HUES64 (cell line): ENCODE results near the gene CTSK.

Experiments used
- H3K27ac ChIP-seq: 2 replicates; pipeline ENCODE4 v1.7.0; 2013; ENCODE audit warnings: low read depth, low read length, inconsistent platforms
- H3K27me3 ChIP-seq: 2 replicates; pipeline ENCODE4 v1.6.1; 2013; ENCODE audit warnings: mild to moderate bottlenecking, low read length; ENCODE audit not compliant: insufficient read depth
- H3K36me3 ChIP-seq: 2 replicates; pipeline ENCODE4 v1.6.1; 2013; ENCODE audit warnings: mild to moderate bottlenecking, low read length; ENCODE audit not compliant: insufficient read depth
- H3K4me1 ChIP-seq: 2 replicates; pipeline ENCODE4 v1.6.1; 2013; ENCODE audit warnings: mild to moderate bottlenecking, low read length, moderate library complexity; ENCODE audit not compliant: insufficient read depth
- H3K4me3 ChIP-seq: 2 replicates; pipeline ENCODE4 v1.5.1; 2013; ENCODE audit warnings: mild to moderate bottlenecking, low read length, moderate library complexity
- H3K9ac ChIP-seq: 2 replicates; pipeline ENCODE4 v1.6.1; 2013; ENCODE audit warnings: mild to moderate bottlenecking, low read depth, low read length
- H3K9me3 ChIP-seq: 2 replicates; pipeline ENCODE4 v1.6.1; 2013; ENCODE audit warnings: low read depth, low read length; ENCODE audit not compliant: insufficient read depth
- WGBS: fragments of 150-250, 120-280 bp; methylation state at CpG from one replicate; pipeline ENCODE4 v1.1.7; 2013; ENCODE audit warnings: missing lambda C conversion rate; 5-methylcytosine and 5-hydroxymethylcytosine counted together

The CTSK gene

DNA sequence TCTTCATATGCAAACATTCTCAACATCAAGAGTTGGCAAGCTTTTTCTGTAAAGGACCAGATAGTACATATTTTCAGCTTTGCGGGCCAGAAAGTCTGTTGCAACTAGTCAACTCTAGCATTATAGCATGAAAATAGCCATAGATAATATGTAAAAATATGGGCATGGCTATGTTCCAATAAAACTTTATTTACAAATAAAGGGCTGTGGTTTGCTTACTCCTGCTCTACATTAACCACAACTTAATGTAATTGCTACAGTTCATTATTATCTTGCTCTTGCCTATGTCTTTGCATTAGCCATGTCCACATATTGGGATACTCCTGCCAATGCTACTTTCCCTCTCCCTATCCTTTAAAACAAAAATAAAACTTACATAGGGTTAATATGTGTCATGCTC is 24.5 kb upstream of the CTSK start:
- Histone ChIP-seq H3K9me3 (no peaks in the 10 kb centered on the region), H3K9ac (no peak overlapping the region), H3K36me3 (peaks cover 93% of the 10 kb centered on the region), H3K4me3 (no peak overlapping the region), H3K4me1 (no peaks in the 10 kb centered on the region), H3K27me3 (no peaks in the 10 kb centered on the region), H3K27ac (no peak overlapping the region)
- 100% methylated on average over 1 of the region's 1 CpG for WGBS

DNA sequence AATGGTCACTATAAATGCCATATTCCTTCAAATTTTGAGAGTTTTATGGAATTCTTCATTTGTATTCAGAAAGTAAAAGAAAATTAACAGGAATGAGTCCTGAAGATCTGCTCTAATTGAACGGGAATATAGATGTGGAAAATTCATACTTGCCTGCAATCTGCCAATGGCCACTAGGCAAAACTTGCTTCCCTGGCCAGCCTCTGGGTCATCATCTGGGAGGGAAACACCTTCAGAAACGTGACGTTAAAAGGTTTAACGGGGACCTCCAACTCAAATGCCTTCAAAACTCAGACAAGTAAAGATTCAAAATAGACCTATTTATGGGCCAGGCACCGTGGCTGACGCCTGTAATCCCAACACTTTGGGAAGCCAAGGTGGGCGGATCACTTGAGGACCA is 21.7 kb upstream of the CTSK start:
- Histone ChIP-seq H3K4me1 (no peaks in the 10 kb centered on the region), H3K9me3 (no peaks in the 10 kb centered on the region), H3K27ac (no peak overlapping the region), H3K36me3 (peaks cover 89% of the 10 kb centered on the region), H3K27me3 (no peaks in the 10 kb centered on the region), H3K9ac (no peak overlapping the region), H3K4me3 (no peak overlapping the region)
- 88% methylated on average over 7 of the region's 7 CpGs for WGBS

DNA sequence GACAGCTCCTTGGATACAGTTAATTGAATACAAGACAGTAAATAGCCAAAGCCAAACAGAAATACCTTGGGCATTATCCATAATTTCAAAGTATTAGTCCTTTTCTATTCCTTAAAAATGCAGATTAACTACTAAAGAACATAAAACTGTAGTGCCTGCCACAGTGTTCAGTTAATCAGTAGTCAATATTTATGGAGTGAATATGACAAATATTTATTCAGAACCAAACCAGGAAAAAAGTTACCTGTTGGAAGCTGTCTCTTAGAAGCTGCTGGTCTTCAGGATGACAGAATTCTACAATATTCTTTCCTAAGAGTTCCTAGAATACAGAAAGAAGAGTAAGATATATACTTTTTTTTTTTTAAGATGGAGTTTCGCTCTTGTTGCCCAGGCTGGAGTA is 18.2 kb upstream of the CTSK start:
- H3K27ac ChIP-seq = no peak overlapping the region
- 91% methylated on average over 1 of the region's 1 CpG for WGBS
- peaks cover 76% of the 10 kb centered on the region for H3K36me3 ChIP-seq
- no peak overlapping the region for H3K4me3 ChIP-seq
- no peaks in the 10 kb centered on the region for H3K27me3 ChIP-seq
- H3K4me1 ChIP-seq = no peaks in the 10 kb centered on the region
- no peaks in the 10 kb centered on the region for H3K9me3 ChIP-seq
- H3K9ac ChIP-seq = no peak overlapping the region

DNA sequence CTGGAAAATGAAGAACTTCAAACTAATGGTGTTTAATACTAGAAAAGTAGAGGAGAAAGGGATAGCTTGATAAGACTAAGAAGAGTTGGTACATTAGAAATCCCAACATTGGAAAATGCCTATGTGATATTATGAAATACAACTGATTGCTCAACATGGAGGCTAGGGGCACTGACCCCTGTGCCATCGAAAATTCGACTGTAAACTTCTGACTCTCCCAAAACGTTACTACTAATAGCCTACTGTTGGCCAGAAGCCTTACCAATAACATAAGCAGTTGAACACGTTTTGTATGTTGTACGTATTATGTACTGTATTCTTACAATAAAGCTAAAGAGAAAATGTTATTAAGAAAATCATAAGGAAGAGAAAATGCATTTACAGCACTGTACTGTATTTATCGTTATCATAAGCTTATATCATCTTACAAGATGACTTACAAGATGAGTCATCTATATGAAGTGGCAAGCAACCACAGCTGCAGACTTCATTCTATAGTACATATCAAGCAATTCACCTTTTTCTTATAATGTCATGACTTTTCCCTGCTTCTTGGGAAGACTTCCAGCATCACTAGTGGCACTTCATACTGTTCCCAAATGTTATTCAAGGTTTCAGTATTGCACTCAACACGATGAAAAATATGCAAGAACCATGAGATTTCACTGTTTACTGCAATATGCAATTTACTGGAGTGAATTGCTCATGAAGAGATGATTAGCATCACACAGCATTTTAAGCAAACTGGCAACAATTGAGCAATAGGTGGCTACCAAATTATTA is 12.9 kb upstream of the CTSK start:
- no peaks in the 10 kb centered on the region for H3K9me3 ChIP-seq
- H3K36me3 ChIP-seq = peaks cover 81% of the 10 kb centered on the region
- no peak overlapping the region for H3K4me3 ChIP-seq
- no peak overlapping the region for H3K9ac ChIP-seq
- no peak overlapping the region for H3K27ac ChIP-seq
- H3K27me3 ChIP-seq = no peaks in the 10 kb centered on the region
- 93% methylated on average over 5 of the region's 7 CpGs for WGBS
- H3K4me1 ChIP-seq = no peaks in the 10 kb centered on the region

DNA sequence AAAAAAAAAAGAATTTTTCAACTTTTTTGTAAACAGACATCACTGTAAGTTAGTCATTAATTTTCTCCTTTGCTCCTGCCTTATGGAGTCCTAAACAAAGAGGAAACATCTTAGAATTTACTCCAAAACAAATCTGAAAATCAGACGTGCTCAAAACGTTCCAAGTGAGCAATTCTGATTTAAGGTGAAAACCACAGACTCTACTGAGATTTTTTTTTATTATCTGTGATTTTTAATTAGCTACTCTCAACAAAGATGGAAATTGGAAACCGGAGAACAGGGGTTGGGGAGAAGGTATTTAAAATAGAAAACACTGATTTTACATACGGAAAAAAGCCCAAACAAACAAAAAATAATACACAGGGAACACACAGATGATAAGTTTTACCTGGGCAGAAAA is 7.8 kb upstream of the CTSK start:
- 90% methylated on average over 2 of the region's 4 CpGs for WGBS
- H3K27me3 ChIP-seq = no peaks in the 10 kb centered on the region
- H3K4me3 ChIP-seq = no peak overlapping the region
- no peak overlapping the region for H3K27ac ChIP-seq
- H3K4me1 ChIP-seq = no peaks in the 10 kb centered on the region
- peaks cover 83% of the 10 kb centered on the region for H3K36me3 ChIP-seq
- H3K9ac ChIP-seq = no peak overlapping the region
- no peaks in the 10 kb centered on the region for H3K9me3 ChIP-seq

DNA sequence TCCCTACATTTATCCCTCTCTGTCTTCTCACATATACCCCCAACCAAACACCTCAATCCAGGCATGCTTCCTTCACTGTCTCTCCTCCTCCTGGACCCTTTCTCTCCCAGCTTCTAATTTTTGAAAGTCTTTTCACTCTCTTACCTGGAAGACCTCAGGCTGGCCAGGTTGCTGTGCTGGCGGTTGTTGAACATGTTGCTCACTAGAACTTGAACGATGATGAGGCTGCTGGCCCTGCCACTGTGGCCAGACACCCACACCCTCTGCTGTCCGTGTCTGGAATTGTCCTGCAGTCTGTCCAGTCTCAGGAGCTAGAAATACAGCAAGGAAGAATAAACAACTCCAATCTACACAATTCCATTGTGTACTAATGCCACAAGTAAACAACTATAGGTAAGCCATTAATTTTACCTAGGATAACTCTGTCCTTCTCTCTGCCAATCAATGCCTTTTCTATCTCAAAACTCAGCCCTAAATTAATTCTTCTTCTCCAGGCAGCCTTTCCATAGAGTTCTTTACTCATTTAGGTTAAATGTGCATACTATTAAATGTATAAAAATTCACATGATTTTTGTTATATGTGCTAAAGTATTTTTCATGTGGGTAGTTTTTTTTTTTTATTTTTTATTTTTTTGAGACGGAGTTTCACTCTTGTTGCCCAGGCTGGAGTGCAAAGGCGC is 5.1 kb upstream of the CTSK start:
- H3K9ac ChIP-seq = no peak overlapping the region
- no peaks in the 10 kb centered on the region for H3K9me3 ChIP-seq
- no peak overlapping the region for H3K4me3 ChIP-seq
- H3K27ac ChIP-seq = no peak overlapping the region
- peaks cover under 1% of the 10 kb centered on the region; the same call in 1 of the 2 replicates for H3K4me1 ChIP-seq
- 84% methylated on average over 5 of the region's 5 CpGs for WGBS
- H3K27me3 ChIP-seq = no peaks in the 10 kb centered on the region
- H3K36me3 ChIP-seq = peaks cover 58% of the 10 kb centered on the region

DNA sequence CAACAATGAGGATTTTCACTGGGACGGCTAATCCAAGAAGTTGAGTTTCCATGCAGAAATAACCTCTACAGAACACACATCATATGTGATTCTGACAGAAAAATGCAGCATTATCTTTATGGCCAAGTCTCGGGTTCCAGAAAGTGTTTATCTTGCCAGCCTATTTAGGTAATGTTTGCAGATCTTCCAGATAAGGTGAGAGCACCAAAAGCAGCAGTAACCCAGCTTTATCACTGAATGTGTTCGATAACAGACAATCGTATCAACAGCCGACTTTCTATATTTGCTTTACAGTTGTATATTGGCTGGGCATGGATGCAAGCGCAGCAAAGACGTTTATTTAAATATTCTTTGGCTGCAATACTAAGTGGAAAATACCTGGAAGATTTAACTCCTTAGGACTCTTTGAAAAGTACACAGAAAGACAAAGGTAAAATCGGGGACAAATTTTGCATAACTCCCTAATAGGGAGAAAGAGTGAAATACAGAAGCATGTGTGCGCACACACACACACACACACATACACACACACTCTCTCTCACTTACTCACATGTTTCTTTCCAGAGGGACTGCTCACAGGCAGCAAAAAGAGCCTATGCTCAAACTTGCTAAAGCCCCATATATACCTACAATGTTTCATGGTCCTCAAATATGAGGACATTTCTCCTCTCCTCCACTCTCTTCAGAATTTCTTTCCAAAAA is 3.0 kb upstream of the CTSK start:
- H3K36me3 ChIP-seq = peaks cover 37% of the 10 kb centered on the region
- H3K9me3 ChIP-seq = no peaks in the 10 kb centered on the region
- H3K27me3 ChIP-seq = no peaks in the 10 kb centered on the region
- no peak overlapping the region for H3K9ac ChIP-seq
- H3K4me3 ChIP-seq = no peak overlapping the region
- H3K4me1 ChIP-seq = peaks cover 20% of the 10 kb centered on the region
- WGBS = 83% methylated on average over 8 of the region's 9 CpGs
- H3K27ac ChIP-seq = no peak overlapping the region

DNA sequence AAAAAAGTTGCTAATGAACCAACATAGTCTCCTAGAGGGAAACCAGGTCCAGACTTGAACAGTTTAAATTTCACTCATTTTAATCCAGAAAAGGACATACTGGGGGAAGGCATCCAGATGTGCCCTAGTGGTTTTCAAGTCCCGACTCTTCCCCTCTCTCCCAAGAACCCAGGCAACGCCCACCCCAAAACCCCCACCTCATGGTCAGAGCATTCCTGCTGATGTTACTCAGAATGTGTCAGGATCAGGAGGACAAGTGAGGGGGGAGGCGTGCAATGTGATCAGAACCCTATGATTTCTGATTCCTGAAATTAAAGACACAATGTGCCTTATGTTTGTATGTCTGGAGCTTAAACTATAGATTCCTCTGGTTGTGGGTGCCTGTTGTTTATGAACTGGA is 1.6 kb upstream of the CTSK start:
- H3K9me3 ChIP-seq = no peaks in the 10 kb centered on the region
- H3K36me3 ChIP-seq = peaks cover 33% of the 10 kb centered on the region
- H3K9ac ChIP-seq = no peak overlapping the region
- no peak overlapping the region for H3K4me3 ChIP-seq
- H3K27ac ChIP-seq = no peak overlapping the region
- no peaks in the 10 kb centered on the region for H3K27me3 ChIP-seq
- WGBS = 88% methylated on average over 3 of the region's 3 CpGs
- H3K4me1 ChIP-seq = peaks cover 22% of the 10 kb centered on the region

DNA sequence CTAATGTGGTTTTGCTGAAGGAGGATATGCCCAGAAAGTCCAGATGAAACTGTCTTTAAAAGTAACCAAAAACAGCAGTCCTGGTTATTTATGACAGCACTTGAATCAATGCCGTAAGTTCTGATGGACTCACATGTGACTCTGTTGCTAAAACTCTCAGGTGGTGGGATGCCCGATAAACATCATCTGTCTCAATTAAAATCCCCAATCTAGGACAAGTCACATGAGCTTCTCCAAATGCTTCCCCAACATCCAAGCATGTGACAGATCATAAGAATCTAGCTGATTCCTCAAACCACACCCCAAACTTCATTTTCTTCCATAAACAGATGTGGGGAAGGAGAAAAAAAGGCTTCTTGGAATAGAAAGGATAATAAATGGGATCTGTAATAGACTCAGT is 786 bp upstream of the CTSK start:
- WGBS = 94% methylated on average over 2 of the region's 2 CpGs
- no peak overlapping the region for H3K4me3 ChIP-seq
- no peak overlapping the region for H3K27ac ChIP-seq
- H3K9ac ChIP-seq = no peak overlapping the region
- H3K4me1 ChIP-seq = peaks cover 22% of the 10 kb centered on the region
- no peaks in the 10 kb centered on the region for H3K27me3 ChIP-seq
- no peaks in the 10 kb centered on the region for H3K9me3 ChIP-seq
- peaks cover 28% of the 10 kb centered on the region for H3K36me3 ChIP-seq

DNA sequence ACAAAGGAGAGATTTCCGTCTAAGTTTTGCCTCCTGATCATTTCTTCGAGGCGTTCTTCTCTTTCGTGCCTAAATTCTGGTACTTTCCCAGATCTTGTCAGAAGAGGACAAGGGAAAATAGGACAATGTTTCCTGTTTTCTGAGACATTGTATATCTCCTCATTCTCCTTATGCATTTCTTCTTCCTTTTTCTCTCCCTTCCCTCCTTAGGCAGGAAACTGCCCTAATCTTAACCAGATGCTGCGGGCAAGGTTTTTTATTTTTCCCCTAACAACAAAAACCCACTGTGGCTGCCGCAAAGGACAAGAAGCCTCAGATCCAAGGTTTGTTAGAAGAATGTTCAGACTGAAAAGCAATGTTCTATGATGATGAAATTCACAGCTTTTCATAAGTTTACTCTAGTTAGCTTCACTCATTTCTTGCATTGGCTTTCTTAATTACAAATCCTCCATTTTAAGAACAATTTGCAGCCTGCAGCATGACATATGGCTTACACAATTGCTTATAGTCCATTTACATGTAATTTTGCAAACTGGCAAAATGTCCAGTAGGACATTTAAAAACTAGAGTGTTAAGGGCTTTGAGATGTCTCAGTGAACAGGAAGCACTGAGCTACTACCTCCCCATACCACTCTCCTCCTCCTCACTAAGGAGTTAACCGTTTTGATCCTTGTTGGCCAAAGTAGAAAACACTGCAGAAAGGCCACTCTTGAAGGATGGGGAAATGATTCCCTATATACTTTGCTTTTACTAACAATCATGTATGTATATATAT is 624 bp downstream of the CTSK start:
- 78% methylated on average over 6 of the region's 7 CpGs for WGBS
- H3K4me3 ChIP-seq = peak overlapping the region; percentile 4; the same call in 1 of the 2 replicates
- H3K36me3 ChIP-seq = peaks cover 16% of the 10 kb centered on the region
- no peak overlapping the region for H3K9ac ChIP-seq
- H3K4me1 ChIP-seq = peaks cover 22% of the 10 kb centered on the region
- H3K27me3 ChIP-seq = no peaks in the 10 kb centered on the region
- H3K27ac ChIP-seq = no peak overlapping the region
- no peaks in the 10 kb centered on the region for H3K9me3 ChIP-seq

DNA sequence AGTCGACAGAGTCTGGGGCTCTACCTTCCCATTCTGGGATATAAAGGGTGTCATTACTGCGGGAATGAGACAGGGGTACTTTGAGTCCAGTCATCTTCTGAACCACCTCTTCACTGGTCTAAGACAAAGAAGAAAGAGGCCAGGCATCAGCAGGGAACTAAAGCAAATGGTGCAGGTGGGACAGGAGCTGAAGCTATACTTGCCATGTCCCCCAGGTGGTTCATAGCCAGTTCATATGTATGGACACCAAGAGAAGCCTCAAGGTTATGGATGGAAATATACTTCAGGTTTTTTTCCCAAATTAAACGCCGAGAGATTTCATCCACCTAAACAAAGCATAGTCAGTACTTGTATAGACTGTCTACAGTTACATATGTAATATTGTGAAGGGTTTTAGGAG is 2.2 kb downstream of the CTSK start:
- no peak overlapping the region for H3K9ac ChIP-seq
- no peaks in the 10 kb centered on the region for H3K27me3 ChIP-seq
- WGBS = 100% methylated on average over 2 of the region's 4 CpGs
- H3K4me3 ChIP-seq = no peak overlapping the region
- H3K27ac ChIP-seq = no peak overlapping the region
- H3K9me3 ChIP-seq = no peaks in the 10 kb centered on the region
- H3K4me1 ChIP-seq = peaks cover 22% of the 10 kb centered on the region
- peaks cover under 1% of the 10 kb centered on the region; the same call in 1 of the 2 replicates for H3K36me3 ChIP-seq
